Suppressor macrophage treated with lipopolysaccharide for 4 hours (primary cell): ENCODE measurements around the gene TIMP1.
"Not testable (repeated sequence)": the region's sequence is repeated elsewhere in the genome, so short reads cannot be mapped to it uniquely, and the experiment has no call there.

Source experiments
- DNase-seq: peaks from one replicate; pipeline ENCODE4 v3.0.0-alpha.2; 2020

Gene TIMP1

DNA sequence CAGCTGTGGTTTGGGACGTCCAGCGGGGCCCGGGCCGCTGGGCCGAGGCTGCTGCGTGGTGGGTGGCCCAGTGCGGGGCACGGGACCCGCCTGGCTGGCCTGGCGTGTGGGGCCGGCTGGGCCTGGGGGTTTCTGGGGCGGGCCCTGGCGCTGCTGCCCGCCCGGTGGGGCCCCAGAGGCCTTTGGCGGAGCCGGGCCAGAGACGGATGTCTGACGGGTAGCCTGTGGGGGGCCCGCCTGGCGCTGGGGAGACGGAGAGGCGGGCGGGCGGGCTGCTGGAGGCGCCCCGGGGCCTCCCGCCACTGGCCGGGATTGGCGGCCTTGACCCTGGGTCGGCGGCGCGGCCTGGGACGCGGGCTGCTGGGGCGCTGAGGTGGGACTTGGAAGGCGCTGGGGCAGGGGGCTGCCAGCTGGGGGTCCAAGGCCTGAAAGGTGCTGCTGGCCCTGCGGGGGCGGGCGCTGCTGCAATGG is 8.1 kb upstream of the TIMP1 start:
- no peak for DNase-seq

- no peak for DNase-seq
These were observed 7.5 kb upstream of the TIMP1 start for GRCh38 chrX:47574547-47575301.

GRCh38 chrX:47576021-47576898 is 6.0 kb upstream of the TIMP1 start:
- no peak for DNase-seq

GRCh38 chrX:47577424-47577823 is 4.8 kb upstream of the TIMP1 start:
- no peak for DNase-seq

DNA sequence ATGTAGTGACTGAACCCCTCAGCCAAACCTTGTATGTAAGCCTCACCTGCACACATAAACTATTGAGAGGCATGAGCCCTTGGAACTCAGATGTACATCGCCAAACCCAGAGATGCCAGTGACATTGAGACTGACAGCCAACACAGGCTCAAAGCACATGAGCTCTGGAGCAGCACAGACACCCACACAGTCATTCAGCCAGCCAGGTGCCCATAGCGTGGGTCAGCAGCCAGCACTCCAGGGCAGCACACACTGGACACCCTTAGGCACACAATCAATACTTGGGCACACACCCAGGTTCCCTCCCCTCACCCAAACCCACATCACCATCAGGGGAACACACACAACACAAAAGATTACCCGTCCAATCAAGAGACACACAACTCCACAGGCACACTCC is 4.3 kb upstream of the TIMP1 start:
- no peak for DNase-seq

- peak; percentile 77 for DNase-seq
These were observed 3.5 kb upstream of the TIMP1 start for GRCh38 chrX:47578692-47579091.

DNA sequence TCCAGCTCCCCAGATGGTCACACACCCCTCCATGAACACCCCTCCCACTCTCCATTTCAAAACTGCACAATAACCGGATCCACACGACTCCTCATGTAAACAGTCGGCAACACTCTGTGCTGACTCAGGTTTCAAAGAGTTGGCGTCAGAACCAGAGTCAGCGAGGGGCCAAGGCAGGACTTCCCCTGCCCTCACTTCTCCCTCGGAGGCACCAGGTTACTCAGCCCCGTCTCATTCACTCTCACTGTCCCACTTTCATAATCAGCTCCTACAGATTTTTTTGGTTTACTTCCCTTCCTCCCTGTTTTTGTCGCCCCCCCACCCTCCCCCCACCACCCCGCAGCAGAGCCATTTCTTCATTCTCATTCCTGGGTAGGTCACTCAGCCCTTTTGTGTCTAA is 2.7 kb upstream of the TIMP1 start:
- peak; percentile 93 for DNase-seq

- DNase-seq: no peak
These were observed 1.1 kb downstream of the TIMP1 start for GRCh38 chrX:47583240-47583861.

DNA sequence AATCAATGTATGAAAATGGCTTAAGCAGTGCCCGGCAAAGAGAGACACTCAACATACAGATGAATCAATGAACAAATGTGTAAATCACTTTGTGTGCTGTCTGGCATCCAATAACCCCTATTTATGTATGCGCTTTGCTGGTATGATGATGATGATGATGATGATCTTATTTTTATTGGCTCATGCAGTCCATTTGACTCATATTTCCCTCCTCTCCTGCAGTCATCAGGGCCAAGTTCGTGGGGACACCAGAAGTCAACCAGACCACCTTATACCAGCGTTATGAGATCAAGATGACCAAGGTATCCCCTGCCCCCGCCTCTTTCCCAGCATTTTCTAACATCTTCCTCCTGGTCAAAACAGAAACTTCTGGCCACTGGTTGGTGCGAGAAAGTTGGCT is 2.5 kb downstream of the TIMP1 start:
- no peak for DNase-seq

GRCh38 chrX:47585273-47585672 is 3.0 kb downstream of the TIMP1 start:
- no peak for DNase-seq

DNA sequence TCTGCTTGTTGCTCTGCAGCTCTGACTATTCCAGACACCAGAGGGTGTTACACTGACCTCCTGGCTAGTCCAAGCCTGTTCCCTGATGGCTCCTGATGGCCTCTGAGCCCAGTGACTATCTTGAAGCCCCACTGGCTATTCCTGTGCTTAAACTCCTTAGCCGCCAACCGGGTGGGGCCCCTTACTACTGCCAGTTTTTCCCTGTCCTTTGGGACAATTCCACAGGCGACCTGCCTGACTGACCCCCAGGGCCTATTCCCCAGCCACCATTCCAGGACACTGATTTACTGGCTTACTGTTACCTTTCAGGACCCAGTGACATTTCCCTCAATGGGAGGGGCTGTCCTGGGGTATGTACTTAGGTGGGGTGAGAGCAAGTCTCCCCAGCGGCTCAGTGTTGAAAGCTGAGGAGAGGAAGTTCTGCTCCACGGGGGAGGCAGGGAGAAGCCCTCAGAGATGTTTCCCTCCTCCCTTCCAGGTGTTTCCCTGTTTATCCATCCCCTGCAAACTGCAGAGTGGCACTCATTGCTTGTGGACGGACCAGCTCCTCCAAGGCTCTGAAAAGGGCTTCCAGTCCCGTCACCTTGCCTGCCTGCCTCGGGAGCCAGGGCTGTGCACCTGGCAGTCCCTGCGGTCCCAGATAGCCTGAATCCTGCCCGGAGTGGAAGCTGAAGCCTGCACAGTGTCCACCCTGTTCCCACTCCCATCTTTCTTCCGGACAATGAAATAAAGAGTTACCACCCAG is 4.0 kb downstream of the TIMP1 start:
- DNase-seq: no peak

- DNase-seq: peak; percentile 58
These were observed 5.1 kb downstream of the TIMP1 start for GRCh38 chrX:47587091-47587891.

DNA sequence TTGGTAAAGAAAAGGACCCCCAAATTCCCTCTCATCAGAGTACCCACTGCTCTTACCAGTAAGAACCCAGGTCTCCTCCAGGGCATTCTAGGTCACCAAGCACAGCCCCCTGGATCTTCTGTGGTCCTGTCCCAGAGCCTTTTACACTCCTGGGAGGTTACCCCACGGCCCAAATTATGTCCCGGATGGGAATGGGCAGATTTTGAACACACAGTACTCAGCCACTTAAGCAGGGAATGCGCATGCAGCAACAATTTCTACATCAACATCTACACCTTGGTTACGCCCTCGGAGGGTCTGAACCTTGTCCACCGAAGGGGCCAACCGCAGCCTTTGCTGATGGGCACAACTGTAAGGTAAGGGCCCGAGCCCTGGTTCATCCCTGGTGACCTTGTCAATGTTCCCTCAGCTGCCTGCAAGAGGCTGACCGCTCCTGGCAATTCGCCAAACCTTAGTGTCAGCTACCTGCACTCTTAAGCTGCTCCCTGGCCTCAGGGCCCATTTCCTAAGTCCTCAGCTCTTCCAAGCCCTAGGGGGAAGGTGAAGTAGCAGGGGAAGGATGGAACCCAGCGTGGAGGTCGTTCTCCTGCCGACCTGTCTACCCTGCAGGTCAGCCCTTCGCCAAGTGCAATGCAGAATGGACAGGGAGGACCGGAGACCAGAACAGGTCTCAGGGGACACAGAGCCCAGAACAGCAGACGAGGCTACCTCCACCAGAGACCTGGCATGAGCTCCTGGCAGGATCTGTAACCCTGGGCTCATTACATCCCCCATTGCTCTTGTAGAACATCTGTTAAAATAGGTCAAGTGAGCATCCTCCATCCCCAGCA is 5.9 kb downstream of the TIMP1 start:
- no peak for DNase-seq

DNA sequence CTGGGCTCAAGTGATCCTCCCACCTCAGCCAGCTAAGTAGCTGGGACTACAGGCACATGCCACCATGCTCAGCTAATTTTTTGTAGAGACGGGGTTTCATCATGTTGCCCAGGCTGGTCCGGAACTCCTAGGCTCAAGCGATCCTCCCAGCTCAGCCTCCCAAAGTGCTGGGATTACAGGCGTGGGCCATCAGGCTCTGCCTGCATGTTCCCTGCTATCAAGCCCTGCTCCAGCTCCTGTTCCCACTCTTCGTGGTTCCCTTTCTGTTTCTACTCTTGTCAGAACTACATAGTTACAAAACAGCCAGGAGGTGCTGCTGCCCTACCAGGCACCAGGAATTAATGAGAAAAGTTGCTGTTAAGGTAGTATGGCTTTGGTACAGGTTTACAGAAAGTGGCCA is 8.7 kb downstream of the TIMP1 start:
- DNase-seq: no peak

DNA sequence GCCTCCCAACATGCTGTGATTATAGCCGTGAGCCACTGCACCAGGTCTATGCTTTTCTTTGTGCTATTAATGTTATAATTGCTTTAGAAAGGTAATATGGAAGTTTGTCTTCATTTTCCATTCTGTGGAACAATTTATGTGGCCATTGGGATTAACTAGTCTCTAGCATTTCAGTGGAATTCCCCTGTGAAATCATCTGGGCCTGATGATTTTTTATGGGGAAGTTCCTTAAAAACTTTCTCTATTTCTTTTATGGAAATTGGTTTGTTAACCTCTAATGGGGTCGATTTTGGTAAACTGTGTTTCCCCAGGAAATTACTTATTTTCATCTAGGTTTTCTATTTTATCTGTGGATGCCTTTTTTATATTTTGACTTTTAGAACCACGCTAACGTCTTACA is 11.3 kb downstream of the TIMP1 start:
- peak; percentile 58 for DNase-seq

DNA sequence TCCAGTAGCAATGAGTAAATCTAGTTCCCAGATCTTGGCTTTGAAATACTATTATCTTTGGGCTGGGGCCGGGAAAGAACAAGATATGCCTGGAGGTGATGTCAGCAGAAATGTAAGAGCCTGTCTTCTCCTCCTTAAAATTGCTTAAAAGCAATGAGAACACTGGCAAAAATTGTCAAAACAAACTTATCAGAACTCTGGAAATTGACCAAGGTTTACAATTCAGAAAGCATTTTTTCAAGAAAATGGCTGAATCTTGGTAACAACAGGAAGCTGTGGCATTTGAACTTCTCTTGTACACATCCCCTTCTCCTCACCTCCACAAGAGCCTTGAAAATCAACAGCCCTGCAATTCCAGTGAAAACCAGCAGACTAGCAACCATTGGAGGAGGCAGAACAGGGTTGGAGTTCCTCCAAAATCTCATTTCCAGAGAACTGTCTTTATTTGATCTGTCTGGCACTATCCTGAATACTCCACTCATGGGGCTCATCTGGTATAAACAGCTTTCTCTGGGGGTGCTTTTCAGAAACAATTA is 13.5 kb downstream of the TIMP1 start:
- DNase-seq: no peak

DNA sequence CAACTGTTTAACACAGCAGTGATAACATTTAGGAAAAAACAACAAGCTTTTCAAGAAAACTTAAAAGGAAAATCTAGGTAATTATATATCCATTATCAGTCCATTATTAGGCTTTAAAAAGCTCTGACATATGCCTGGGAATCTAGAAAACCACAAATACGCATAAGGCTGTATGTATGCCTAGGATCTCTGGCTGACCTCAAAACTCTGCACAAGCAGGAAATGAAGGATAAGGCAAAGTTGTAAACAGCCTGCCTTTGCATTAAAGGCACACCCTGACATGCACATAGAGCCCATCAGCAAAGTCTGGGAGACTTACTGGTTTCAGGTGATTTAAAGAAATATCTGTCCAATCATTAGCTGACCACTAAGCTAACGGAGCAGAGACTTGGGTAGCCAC is 14.0 kb downstream of the TIMP1 start:
- DNase-seq: no peak

DNA sequence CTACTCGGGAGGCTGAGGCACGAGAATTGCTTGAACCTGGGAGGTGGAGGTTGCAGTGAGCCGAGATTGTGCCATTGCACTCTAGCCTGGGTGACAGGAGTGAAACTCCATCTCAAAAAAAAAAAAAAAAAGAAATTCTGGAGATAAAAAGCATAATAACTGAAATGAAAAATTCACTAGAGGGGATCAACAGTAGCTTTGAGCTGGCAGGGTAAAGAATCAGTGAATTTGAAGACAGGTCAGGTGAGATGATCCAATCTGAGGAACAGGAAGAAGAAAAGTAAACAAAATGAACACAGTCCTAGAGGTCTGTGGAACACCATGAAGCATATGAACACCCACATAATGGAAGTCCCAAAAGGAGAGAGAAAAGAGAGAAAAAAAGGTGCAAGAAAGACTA is 15.0 kb downstream of the TIMP1 start:
- no peak for DNase-seq

DNA sequence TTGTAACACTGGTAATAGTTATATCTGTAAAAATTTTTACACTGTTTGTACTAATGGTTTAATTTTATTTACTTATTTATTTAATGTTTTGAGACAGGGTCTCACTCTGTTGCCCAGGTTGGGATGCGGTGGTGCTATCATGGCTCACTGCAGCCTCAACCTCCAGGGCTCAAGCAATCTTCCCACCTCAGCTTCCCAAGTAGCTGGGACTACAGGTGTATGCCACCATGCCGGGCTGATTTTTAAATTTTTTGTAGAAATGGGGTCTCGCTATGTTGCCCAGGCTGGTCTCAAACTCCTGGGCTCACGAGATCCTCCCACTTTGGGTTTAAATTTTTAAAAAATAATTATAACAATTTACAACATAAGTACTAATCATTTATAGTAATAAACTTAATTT is 20.9 kb downstream of the TIMP1 start:
- not testable (repeated sequence) for DNase-seq

- DNase-seq: peak; percentile 63
These were observed 22.8 kb downstream of the TIMP1 start for GRCh38 chrX:47605024-47605423.

- no peak for DNase-seq
These were observed 24.9 kb downstream of the TIMP1 start for GRCh38 chrX:47607091-47607490.
